ENCODE measurements around the gene SV2C. TPM values are rescaled to one million over a fixed set of nuclear protein-coding genes. Genes with fewer than 3 reads are reported as not detected.

The SV2C gene
- total and polyA plus RNA-seq, 8 donors, result 0.13 to 30.8 (median 1.4) TPM; not detected in 2

DNA sequence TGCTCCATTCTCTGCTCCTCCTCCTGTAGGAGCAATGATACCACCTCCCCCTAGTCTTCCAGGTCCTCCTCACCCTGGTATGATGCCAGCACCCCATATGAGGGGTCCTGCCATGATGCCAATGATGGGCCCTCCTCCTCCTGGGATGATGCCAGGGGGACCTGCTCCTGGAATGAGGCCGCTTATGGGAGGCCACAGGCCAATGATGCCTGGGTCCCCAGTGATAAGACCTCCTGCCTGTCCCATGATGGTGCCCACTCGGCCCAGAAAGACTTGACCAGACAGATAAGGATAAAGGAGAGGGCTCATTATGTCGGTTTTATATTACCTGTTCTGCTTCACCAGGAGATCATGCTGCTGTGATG, 293.7 kb downstream of the SV2C start:
- no peak for DNase-seq

DNA sequence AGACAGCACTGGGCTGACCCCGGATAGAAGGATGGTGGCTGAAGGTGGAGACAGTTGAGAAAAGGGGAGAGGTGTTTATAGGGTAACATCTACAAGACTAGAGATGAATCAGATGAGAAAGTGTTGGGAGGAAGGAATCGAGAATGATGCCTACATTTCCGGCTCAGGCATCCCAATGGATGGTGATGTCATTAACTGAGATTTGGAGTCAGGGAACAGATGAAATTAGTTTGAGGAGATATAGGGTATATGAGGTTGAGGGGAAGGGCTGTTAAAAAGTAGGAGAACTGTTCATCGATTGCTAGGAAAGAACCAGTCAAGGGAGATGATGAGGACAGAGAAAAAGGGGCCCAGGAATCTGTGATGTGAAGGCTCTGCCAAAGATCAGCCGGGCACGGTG, 295.2 kb downstream of the SV2C start:
- H3K4me1 ChIP-seq, result no peaks in the 10 kb centered on the region
- 95 to 98% (median 96%) methylated on average over 6 of the region's 6 CpGs for WGBS, 5 donors
- no peaks in the 10 kb centered on the region for H3K27me3 ChIP-seq
- DNase-seq, result no peak
- no peaks in the 10 kb centered on the region for H3K36me3 ChIP-seq
- TF ChIP-seq, protein P1, sequence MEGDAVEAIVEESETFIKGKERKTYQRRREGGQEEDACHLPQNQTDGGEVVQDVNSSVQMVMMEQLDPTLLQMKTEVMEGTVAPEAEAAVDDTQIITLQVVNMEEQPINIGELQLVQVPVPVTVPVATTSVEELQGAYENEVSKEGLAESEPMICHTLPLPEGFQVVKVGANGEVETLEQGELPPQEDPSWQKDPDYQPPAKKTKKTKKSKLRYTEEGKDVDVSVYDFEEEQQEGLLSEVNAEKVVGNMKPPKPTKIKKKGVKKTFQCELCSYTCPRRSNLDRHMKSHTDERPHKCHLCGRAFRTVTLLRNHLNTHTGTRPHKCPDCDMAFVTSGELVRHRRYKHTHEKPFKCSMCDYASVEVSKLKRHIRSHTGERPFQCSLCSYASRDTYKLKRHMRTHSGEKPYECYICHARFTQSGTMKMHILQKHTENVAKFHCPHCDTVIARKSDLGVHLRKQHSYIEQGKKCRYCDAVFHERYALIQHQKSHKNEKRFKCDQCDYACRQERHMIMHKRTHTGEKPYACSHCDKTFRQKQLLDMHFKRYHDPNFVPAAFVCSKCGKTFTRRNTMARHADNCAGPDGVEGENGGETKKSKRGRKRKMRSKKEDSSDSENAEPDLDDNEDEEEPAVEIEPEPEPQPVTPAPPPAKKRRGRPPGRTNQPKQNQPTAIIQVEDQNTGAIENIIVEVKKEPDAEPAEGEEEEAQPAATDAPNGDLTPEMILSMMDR (IDR thresholded peaks at IDR 0.05), result no peak
- TF ChIP-seq POLR2AphosphoS5 (IDR thresholded peaks at IDR 0.05), result no peak
- TF ChIP-seq POLR2A (IDR thresholded peaks at IDR 0.05), result no peak
- TF ChIP-seq EP300 (IDR thresholded peaks at IDR 0.05), result no peak
- H3K27ac ChIP-seq, result no peak overlapping the region
- H3K4me3 ChIP-seq, result no peak overlapping the region
- intact Hi-C loops (cut with DNase I; ENCODE audit: low total_unique reads), result no loop called here
- no peaks in the 10 kb centered on the region for H3K9me3 ChIP-seq

More for the DNA sequence above, 293.7 kb downstream of the SV2C start:
- Histone ChIP-seq H3K4me1 (peaks cover 7 to 8% (median 7%) of the 10 kb centered on the region in 4 donors), H3K27ac (no peak overlapping the region), H3K9me3 (no peaks in the 10 kb centered on the region), H3K27me3 (no peaks in the 10 kb centered on the region), H3K36me3 (no peaks in the 10 kb centered on the region), H3K4me3 (no peak overlapping the region)
- WGBS, 5 donors, result 81 to 93% (median 85%) methylated on average over 2 to 3 of the region's 3 CpGs
- TF ChIP-seq POLR2A (IDR thresholded peaks at IDR 0.05) (no peak), POLR2AphosphoS5 (IDR thresholded peaks at IDR 0.05) (no peak), EP300 (IDR thresholded peaks at IDR 0.05) (no peak)
- TF ChIP-seq, protein P1 (IDR thresholded peaks at IDR 0.05), result no peak
- intact Hi-C loops (cut with DNase I; ENCODE audit: low total_unique reads), result no loop called here

DNA sequence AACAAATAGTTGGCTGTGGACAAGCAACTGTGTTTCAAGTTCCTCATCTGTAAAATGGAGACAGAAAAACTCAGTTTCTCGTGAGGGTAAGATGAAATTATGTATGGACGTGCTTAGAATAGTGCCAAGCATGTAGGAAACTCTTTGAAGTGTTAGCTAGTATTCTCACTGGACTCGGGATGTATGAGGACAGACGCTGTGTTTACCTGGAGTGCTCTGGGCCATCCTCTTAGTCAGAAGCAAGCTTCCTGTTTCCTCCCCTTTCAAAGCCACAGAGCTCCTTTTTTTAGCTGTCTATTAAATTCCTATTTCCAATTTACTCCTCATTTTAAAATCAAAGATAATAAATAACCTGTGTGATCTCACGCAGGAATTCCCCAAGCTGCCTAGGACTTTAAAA, 296.1 kb downstream of the SV2C start:
- WGBS, 5 donors, result 61 to 82% (median 73%) methylated on average over 5 of the region's 5 CpGs
- DNase-seq, result no peak
- H3K9me3 ChIP-seq, result no peaks in the 10 kb centered on the region
- H3K27me3 ChIP-seq, result no peaks in the 10 kb centered on the region
- intact Hi-C loops (cut with DNase I; ENCODE audit: low total_unique reads), result no loop called here
- no peaks in the 10 kb centered on the region for H3K36me3 ChIP-seq
- TF ChIP-seq EP300 (IDR thresholded peaks at IDR 0.05), result no peak
- no peak for TF ChIP-seq POLR2A (IDR thresholded peaks at IDR 0.05)
- TF ChIP-seq, protein P1 (IDR thresholded peaks at IDR 0.05), result no peak
- no peak for TF ChIP-seq POLR2AphosphoS5 (IDR thresholded peaks at IDR 0.05)
- H3K27ac ChIP-seq, result no peak overlapping the region
- H3K4me3 ChIP-seq, result no peak overlapping the region
- peaks cover 0 to 8% (median 5%) of the 10 kb centered on the region in 4 donors for H3K4me1 ChIP-seq

DNA sequence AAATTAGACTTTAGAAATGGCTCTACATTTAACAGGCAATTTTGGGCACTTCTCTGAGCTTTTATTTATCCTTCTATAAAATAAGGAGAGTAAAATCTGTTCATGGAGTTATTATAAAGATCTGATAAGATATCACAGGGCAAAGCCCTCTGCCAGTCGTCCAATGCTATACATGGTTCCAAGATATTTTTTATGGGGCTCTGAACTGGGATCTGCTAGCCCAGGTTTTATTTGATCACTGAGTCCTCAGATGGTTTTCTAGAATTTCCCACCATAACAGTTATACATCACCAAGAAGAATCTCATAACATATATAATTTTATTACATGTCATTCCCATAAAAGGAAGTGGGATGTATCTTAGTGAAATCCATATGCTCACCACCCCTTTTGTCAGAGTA, 296.7 kb downstream of the SV2C start:
- Histone ChIP-seq H3K4me1 (peaks cover 0 to 14% (median 11%) of the 10 kb centered on the region in 4 donors), H3K4me3 (no peak overlapping the region), H3K36me3 (no peaks in the 10 kb centered on the region), H3K9me3 (no peaks in the 10 kb centered on the region), H3K27me3 (no peaks in the 10 kb centered on the region), H3K27ac (no peak overlapping the region)
- intact Hi-C loops (cut with DNase I; ENCODE audit: low total_unique reads), result no loop called here
- no peak for DNase-seq
- WGBS, 5 donors, result 28 to 54% (median 38%) methylated on average over 1 of the region's 1 CpG
- TF ChIP-seq POLR2AphosphoS5 (IDR thresholded peaks at IDR 0.05), result no peak
- TF ChIP-seq POLR2A (IDR thresholded peaks at IDR 0.05), result no peak
- TF ChIP-seq EP300 (IDR thresholded peaks at IDR 0.05), result no peak
- TF ChIP-seq, protein P1 (IDR thresholded peaks at IDR 0.05), result no peak
